GM12878 (cell line): ENCODE results near the gene CARD9. TPM values are rescaled to one million over a fixed set of nuclear protein-coding genes. Genes with fewer than 3 reads are reported as not detected.

Experiments
- ATAC-seq: fragments of 200-7000 bp; cut with Tn5 transposase; 3 replicates; pipeline ENCODE4 v1.9.1; 2020; ENCODE audit warnings: mild to moderate bottlenecking, moderate library complexity
- BruUV-seq: library from RNA; stranded (reverse); fragments of 400-500 nt; replicated peaks from 2 replicates; lab custom pipeline; 2021; lab: Mats Ljungman, UMichigan
- CTCF ChIA-PET: fragments of 300-600 bp; sonication (Branson Sonifier 250); formaldehyde crosslinking; extraction: SDS; loops from one replicate; lab custom pipeline; 2021; ENCODE audit warnings: inconsistent platforms; lab: Yijun Ruan, JAX
- POLR2A ChIA-PET: fragments of 350-600 bp; formaldehyde crosslinking; extraction: SDS; loops from one replicate; lab custom pipeline; 2021; ENCODE audit warnings: inconsistent platforms; lab: Charles Lee
- RAD21 ChIA-PET: fragments of 300-600 bp; sonication (Branson Sonifier 250); formaldehyde crosslinking; loops from one replicate; lab custom pipeline; 2023; ENCODE audit warnings: antibody characterized with exemption; ENCODE audit not compliant: unreplicated experiment; lab: Charles Lee
- SMC1A ChIA-PET: fragments of 300-600 bp; sonication (Branson Sonifier 250); formaldehyde crosslinking; loops from one replicate; lab custom pipeline; 2023; ENCODE audit not compliant: unreplicated experiment, uncharacterized antibody; lab: Charles Lee
- DNase-seq: peaks from one replicate; pipeline ENCODE4 v3.0.0-alpha.2; 2011; ENCODE audit warnings: low read depth, low spot score
- FAIRE-seq: peaks from 3 replicates; lab custom pipeline; 2011; peaks lifted over from hg19 to GRCh38; lab: Jason Lieb, UNC
- H2AFZ ChIP-seq: 2 replicates; pipeline ENCODE4 v1.6.0; 2011; ENCODE audit warnings: low read depth, low read length, control low read depth; ENCODE audit not compliant: control insufficient read depth
- H3K27ac ChIP-seq: 2 replicates; pipeline ENCODE4 v1.5.1; 2011; ENCODE audit warnings: control low read depth; ENCODE audit not compliant: control insufficient read depth, insufficient read depth
- H3K27me3 ChIP-seq, 2 experiments: replicated peaks in 1 of 2; 2 replicates each; pipeline versions ENCODE4 v1.6.0 to v1.6.1; 2011; ENCODE audit warnings: low read length in 1 of 2; ENCODE audit not compliant: control insufficient read depth in 2 of 2, insufficient read depth in 2 of 2
- H3K36me3 ChIP-seq, 2 experiments: 2 replicates each; pipeline ENCODE4 v1.5.1; 2011; ENCODE audit warnings: low read length in 1 of 2; ENCODE audit not compliant: control insufficient read depth in 2 of 2, insufficient read depth in 2 of 2
- H3K4me1 ChIP-seq: 2 replicates; pipeline ENCODE4 v1.6.1; 2011; ENCODE audit warnings: mild to moderate bottlenecking, low read length, moderate library complexity, mixed read lengths; ENCODE audit not compliant: control insufficient read depth, insufficient read depth
- H3K4me2 ChIP-seq: 2 replicates; pipeline ENCODE4 v1.6.0; 2011; ENCODE audit warnings: control low read depth; ENCODE audit not compliant: control insufficient read depth, insufficient read depth
- H3K4me3 ChIP-seq: fragments of 200-600 bp; sonication (generic); 2 replicates; pipeline ENCODE4 v1.5.1; 2016
- H3K79me2 ChIP-seq: 2 replicates; pipeline ENCODE4 v1.6.0; 2011; ENCODE audit warnings: low read length; ENCODE audit not compliant: control insufficient read depth, insufficient read depth
- H3K9ac ChIP-seq: 2 replicates; pipeline ENCODE4 v1.8.0; 2011; ENCODE audit warnings: low read length, control low read depth, mixed read lengths; ENCODE audit not compliant: control insufficient read depth, insufficient read depth
- H3K9me3 ChIP-seq: replicated peaks from 3 replicates; pipeline ENCODE4 v1.5.1; 2011; ENCODE audit warnings: mild to moderate bottlenecking, low read length; ENCODE audit not compliant: control insufficient read depth, insufficient read depth
- H4K20me1 ChIP-seq: 2 replicates; pipeline ENCODE4 v1.6.0; 2011; ENCODE audit not compliant: control insufficient read depth, insufficient read depth
- BACH1 ChIP-seq: fragments of 450-650 bp; IDR thresholded peaks from 2 replicates; pipeline ENCODE4 v1.6.1; 2017; ENCODE audit warnings: mild to moderate bottlenecking, borderline replicate concordance
- BMI1 ChIP-seq: fragments of 450-650 bp; IDR thresholded peaks from 2 replicates; pipeline ENCODE4 v1.6.1; 2016; ENCODE audit warnings: mild to moderate bottlenecking, moderate library complexity, borderline replicate concordance
- CTCF ChIP-seq, 3 experiments: IDR thresholded peaks in 2 of 3; conservative IDR thresholded peaks in 1 of 3; 2 replicates each; pipeline ENCODE4 v1.5.1; 2011; ENCODE audit warnings: low read depth in 3 of 3, low read length in 3 of 3, mild to moderate bottlenecking in 3 of 3, control low read depth in 2 of 3, moderate library complexity in 2 of 3, inconsistent platforms in 1 of 3, mixed read lengths in 1 of 3; ENCODE audit not compliant: control insufficient read depth in 2 of 3, insufficient read depth in 1 of 3; ENCODE audit errors: extremely low read depth in 1 of 3
- IKZF2 ChIP-seq, 2 experiments: fragments of 450-650 bp; IDR thresholded peaks; 2 replicates each; pipeline ENCODE4 v1.6.1; 2017; ENCODE audit warnings: mild to moderate bottlenecking in 2 of 2, moderate library complexity in 2 of 2
- MAX ChIP-seq: IDR thresholded peaks from 2 replicates; pipeline ENCODE4 v1.6.1; 2012; ENCODE audit warnings: low read depth, low read length, improper control_type of control experiment
- PKNOX1 ChIP-seq: fragments of 450-650 bp; IDR thresholded peaks from 2 replicates; pipeline ENCODE4 v1.6.1; 2016; ENCODE audit warnings: mild to moderate bottlenecking
- SPI1 ChIP-seq: IDR thresholded peaks from 2 replicates; pipeline ENCODE4 v1.6.1; 2011; ENCODE audit warnings: low read depth, mild to moderate bottlenecking, low read length, moderate library complexity, borderline replicate concordance; ENCODE audit not compliant: insufficient read depth
- ZNF24 ChIP-seq: fragments of 450-650 bp; IDR thresholded peaks from 2 replicates; pipeline ENCODE4 v1.6.1; 2017; ENCODE audit warnings: antibody characterized with exemption, mild to moderate bottlenecking
- ZNF687 ChIP-seq: fragments of 450-650 bp; IDR thresholded peaks from 2 replicates; pipeline ENCODE4 v1.6.1; 2017; ENCODE audit warnings: mild to moderate bottlenecking, moderate library complexity
- WGBS: methylation state at CpG from one replicate; pipeline ENCODE4 v1.1.6; 2016; ENCODE audit warnings: low lambda C conversion rate; ENCODE audit not compliant: insufficient replicate concordance, insufficient coverage; ENCODE audit errors: missing lambda C conversion rate; 5-methylcytosine and 5-hydroxymethylcytosine counted together
- in situ Hi-C: fragments of 300-500 bp; cut with MboI; formaldehyde crosslinking; loops from 9 replicates; pipeline ENCODE4 v1.14.3; 2018; ENCODE audit warnings: mixed read lengths
- intact Hi-C: fragments of 100-400 bp; cut with micrococcal nuclease; formaldehyde crosslinking; loops from one replicate; pipeline ENCODE4 v1.14.2; 2022; ENCODE audit not compliant: unreplicated experiment
- polyA plus RNA-seq, 11 experiments: library from polyadenylated mRNA; depleted of rRNA in 4 of 11; unstranded in 6 of 11; stranded (reverse) in 5 of 11; fragments of >200 nt; fragmentation: Nextera tagmentation in 4 of 11; fragmentation: Illumina TruSeq in 1 of 11; extraction: Ambion mirVana in 4 of 11; extraction: Trizol in 1 of 11; gene quantifications; 1 replicate in 1 of 11; 2 replicates in 10 of 11; pipeline versions ENCODE4 v1.2.1 to v1.2.3, GENCODE V29; 2011 to 2016; ENCODE audit warnings: inconsistent platforms in 2 of 11, missing spikeins in 2 of 11, low read depth in 1 of 11
- total RNA-seq, 4 experiments: library from RNA; depleted of rRNA in 3 of 4; stranded (reverse); fragments of >200 nt in 3 of 4; fragmentation: Illumina TruSeq in 1 of 4; extraction: Trizol in 1 of 4; gene quantifications; 2 replicates each; pipeline versions ENCODE4 v1.2.1 to v1.2.3, GENCODE V29; 2013 to 2021

Gene CARD9
- total and polyA plus RNA-seq, 10 of the 15 experiments (the other 5 are each of a cell fraction or from before 2014, with no cell fraction given): 0.11 to 4.9 (median 1.8) TPM; not detected in 1

GRCh38 chr9:136348691-136349090, 24.8 kb downstream of the CARD9 start:
- intact Hi-C loops (no loop called here), in situ Hi-C loops (no loop called here)
- no peaks in the 10 kb centered on the region; a peak in 1 of 4 replicates for H3K27me3 ChIP-seq
- no peaks in the 10 kb centered on the region for H3K79me2 ChIP-seq
- no peaks in the 10 kb centered on the region for H3K36me3 ChIP-seq
- no peak for DNase-seq
- H3K9me3 ChIP-seq: no peaks in the 10 kb centered on the region
- no peak for ATAC-seq
- BruUV-seq: no TSS peak
- RAD21 ChIA-PET: no interaction called here
- no peak overlapping the region for H3K4me3 ChIP-seq
- H3K4me2 ChIP-seq: no peak overlapping the region
- H3K27ac ChIP-seq: no peak overlapping the region
- 17% methylated on average over 14 of the region's 14 CpGs for WGBS
- SMC1A ChIA-PET: no interaction called here
- H4K20me1 ChIP-seq: no peaks in the 10 kb centered on the region
- no peak for TF ChIP-seq SPI1
- TF ChIP-seq IKZF2 (IDR thresholded peaks at IDR 0.05): no peak
- no peak for TF ChIP-seq ZNF687
- no peak for TF ChIP-seq PKNOX1
- TF ChIP-seq ZNF24: no peak
- TF ChIP-seq CTCF (IDR thresholded peaks at IDR 0.05 in 2 of 3, conservative IDR thresholded peaks at IDR 0.05 in 1 of 3; ENCODE audit: control insufficient read depth in 2 of 3, extremely low read depth in 1 of 3, insufficient read depth in 1 of 3, low read depth in 3 of 3, low read length in 3 of 3): no peak
- no peak for TF ChIP-seq BMI1
- TF ChIP-seq BACH1: no peak
- TF ChIP-seq MAX: no peak
- TF ChIP-seq, all 136 proteins: peak for 0
- no peak for FAIRE-seq
- ChIA-PET CTCF (no interaction called here), POLR2A (no interaction called here)
- H2AFZ ChIP-seq: no peak overlapping the region
- no peaks in the 10 kb centered on the region for H3K4me1 ChIP-seq
- no peak overlapping the region for H3K9ac ChIP-seq
